ENCODE data around the gene TMEM204.
A peak's percentile ranks its signal among the peaks of the same experiment; 100 is the strongest.

The TMEM204 gene

DNA sequence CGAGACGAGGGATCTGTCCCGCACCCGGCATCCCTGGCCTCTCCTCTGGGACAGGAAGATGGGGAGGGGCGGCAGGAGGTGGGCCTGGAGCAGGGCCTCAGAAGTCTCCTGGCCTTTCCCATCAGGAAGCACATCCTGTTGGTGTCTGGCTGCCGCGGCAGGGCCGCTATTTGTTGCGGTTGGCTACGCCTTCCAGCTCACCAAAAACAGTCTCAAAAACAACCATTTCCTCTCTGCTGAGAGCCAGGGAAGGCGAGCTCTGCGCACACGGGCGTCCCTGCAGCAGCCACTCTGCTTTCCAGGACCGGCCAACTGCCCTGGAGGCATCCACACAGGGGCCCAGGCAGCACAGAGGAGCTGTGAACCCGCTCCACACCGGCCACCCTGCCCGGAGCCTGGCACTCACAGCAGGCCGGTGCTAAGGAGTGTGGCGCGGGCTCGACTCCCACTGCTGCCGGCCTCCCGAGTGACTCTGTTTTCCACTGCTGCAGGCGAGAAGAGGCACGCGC, at the start of gene TMEM204:
TSS of gene TMEM204 (plus strand) at position 224 of the 509 bp plus-strand sequence. CDS start 610 bp downstream, outside the sequence.
- peak; percentile 41 for DNase-seq

GRCh38 chr16:1485847-1486496, 47.5 kb upstream of the TMEM204 start:
- DNase-seq = no peak

DNA sequence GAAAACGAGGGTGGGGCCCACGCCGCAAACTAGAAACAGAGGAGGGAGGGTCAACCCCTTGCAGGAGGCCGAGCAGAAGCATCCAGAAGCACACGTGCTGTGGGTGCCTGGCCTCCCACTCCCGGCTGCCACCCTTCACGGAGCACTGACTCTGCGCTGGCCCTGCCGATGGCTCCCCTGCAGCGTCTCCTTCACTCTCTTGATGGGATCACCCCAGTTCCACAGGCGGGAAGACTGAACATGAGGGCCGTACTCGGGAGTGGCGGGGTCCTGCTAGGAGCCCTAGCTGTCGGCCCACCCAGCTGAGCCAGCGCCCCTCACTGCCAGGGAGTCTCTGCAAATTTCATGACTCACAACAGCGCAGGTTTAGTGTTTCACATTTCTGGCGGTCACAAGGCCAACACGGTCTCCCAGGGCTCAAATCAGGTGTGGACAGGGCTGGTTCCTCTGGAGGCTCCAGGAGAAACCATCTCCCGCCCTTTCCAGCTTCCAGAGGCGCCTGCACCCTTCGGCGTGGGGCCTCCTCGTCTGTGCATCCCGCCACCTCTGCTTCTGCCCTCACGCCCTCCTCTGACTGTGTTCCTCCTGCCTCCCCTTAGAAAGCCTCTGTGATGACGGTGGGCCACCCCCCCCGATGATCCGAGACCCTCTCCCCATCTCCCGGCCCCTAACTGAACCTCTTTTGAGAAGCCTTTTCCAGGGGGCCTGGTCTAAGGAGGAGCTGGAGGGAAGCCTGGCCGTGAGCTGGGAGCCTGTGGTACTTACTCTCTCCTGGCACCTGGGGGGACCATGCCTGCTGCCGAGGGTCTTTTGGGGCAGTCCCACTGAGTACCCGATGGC, 46.7 kb upstream of the TMEM204 start:
- no peak for DNase-seq

GRCh38 chr16:1487395-1488053, 45.9 kb upstream of the TMEM204 start:
- DNase-seq = no peak

GRCh38 chr16:1488054-1488601, 45.3 kb upstream of the TMEM204 start:
- DNase-seq = no peak

- DNase-seq = no peak
These were observed 44.8 kb upstream of the TMEM204 start, which contains the start of gene PTX4 for GRCh38 chr16:1488619-1489018. Gene PTX4, minus strand, starts transcription at chr16:1488944. Its CDS starts 35 bp downstream, at chr16:1488909.

DNA sequence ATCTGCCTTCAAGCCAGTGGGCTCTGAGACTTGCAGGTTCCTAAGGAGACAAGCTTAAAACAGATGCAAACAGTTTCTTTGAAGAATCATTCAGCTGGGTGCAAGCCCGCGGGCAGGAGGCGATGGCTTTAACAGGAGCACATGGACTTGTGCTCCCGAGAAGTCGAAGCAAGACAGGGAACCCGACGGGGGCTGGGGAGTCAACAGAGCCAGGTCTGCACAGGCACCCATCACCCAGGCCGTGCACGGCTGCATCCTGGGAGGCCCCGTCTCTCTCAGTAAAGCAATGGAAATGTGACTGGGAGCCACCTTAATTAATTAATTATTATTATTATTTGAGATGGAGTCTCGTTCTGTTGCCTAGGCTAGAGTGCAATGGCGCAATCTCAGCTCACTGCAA, 44.4 kb upstream of the TMEM204 start:
- no peak for DNase-seq

DNA sequence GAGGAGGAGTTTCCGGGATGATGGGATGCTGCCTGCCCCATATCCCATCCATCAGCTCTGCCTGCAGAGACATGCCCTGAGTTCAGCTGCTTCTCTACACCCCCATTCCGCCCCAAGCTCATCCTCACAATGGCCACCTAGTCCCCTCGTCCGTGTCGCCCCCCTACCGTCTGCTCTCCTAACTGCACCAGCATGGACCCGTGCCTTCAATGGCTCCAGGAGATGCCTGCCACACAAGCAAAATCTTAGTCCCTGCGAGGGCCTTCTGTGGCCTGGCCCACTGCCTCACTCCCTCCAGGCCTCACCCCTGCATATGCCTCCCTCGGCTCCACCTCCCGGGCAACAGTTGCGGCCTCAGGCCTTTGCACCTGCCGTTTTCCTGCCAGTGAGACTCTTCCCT, 42.1 kb upstream of the TMEM204 start:
- no peak for DNase-seq

DNA sequence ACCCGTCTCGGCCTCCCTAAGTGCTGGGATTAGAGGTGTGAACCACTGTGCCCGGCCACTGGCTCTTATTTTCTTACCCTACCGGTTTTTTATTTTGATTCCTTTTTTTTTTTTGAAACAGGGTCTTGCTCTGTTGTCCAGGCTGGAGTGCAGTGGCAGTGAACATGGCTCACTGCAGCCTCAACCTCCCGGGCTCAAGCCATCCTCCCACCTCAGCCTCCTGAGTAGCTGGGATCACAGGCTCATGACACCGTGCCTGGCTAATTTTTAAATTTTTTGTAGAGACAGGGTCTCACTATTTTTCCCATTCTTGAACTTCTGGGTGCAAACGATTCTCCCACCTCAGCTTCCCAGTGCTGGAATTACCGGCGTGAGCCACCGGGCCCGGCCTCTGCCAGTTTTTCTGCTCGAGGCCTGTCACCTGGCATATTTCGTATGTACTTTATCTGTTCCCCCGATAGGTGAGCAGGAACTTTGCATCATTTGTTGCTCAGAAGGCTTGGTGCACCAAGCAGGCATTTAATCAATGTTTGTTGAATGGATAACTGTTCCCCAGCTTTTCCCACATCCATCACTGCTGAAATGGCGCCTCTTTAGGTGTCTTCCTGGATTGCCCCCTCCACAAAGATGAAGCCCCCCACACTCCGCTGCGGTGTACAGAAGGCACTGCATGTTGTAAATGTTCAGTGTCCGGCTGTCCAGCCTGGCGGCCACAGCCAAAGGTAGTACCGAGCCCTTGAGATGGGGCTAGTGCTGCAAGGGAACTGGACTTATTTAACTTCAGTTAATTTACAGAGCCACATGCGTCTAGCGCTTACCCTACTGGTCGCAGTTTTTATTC, 41.2 kb upstream of the TMEM204 start:
- no peak for DNase-seq

DNA sequence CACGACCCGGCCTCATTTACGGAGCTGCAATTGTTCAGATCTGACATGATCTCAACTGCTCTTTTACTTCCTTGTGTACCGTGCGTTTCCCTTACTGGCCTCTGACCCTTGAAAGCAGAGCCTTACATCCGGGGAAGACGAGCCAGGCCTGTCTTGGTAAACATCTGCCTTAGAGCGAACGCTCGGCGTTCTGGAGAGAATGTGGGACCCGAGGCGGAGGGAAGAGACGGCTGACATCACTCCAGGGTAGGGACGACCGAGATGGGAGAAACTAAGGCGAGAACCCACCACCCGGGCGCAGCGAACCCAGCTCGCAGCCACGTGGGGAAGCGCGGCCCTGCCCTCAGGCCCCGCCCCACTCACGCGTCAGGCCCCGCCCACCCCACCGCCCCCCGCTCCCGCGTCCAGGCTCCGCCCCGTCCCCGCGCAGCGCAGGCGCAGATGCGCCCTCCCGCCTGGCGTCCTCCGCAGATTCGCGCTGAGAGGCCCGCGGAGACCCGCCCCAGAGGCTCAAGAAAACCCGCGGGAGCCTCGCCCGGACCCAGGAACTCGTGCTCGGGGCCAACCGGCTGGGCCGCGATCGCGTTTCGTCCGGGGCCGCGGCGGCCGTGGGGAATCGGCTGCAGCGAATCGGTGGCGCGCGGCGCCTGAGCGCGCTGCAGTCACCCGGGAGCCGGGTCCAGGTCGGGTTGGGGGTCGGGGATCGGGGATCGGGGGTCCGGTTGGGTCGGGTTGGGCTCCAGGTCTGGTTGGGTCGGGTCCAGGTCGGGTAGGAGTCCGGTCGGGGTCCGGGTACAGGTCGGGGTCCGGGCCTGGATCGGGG, 40.3 kb upstream of the TMEM204 start, which contains the start of gene TELO2:
TSS of gene TELO2 (plus strand) at position 438 of the 823 bp plus-strand sequence. CDS start 922 bp downstream, outside the sequence.
- peak; percentile 90 for DNase-seq

- DNase-seq = peak; percentile 55
These were observed 39.7 kb upstream of the TMEM204 start for GRCh38 chr16:1493746-1494094.

- DNase-seq = peak; percentile 62
These were observed 39.3 kb upstream of the TMEM204 start for GRCh38 chr16:1494129-1494640.

GRCh38 chr16:1494711-1495110, 38.8 kb upstream of the TMEM204 start:
- no peak for DNase-seq

DNA sequence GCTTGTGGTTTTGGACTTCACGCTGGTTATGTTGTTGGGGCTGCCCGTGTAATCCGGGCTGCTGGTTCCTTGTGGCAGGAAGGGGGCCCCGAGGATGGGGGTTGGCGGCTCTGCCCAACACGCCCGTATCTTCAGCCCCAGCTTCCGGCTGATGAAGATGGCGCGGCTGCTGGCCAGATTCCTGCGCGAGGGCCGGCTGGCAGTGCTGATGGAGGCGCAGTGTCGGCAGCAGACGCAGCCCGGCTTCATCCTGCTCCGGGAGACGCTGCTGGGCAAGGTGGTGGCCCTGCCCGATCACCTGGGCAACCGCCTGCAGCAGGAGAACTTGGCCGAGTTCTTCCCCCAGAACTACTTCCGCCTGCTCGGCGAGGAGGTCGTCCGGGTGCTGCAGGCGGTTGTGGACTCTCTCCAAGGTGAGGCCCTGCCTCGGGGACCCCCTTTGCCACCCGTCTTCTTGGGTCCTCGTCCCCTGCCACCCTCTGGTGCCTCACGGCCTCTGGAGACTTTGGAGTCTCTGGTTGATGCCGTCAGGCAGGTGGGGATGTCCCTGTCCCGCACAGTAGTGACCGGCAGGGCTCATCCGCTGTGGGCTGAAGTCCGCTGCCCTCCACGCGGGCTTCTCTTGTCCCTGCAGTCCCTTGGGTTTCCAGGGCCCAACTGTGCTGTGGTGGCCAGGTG, 38.1 kb upstream of the TMEM204 start:
- peak; percentile 38 for DNase-seq

GRCh38 chr16:1495889-1496262, 37.6 kb upstream of the TMEM204 start:
- DNase-seq = no peak

DNA sequence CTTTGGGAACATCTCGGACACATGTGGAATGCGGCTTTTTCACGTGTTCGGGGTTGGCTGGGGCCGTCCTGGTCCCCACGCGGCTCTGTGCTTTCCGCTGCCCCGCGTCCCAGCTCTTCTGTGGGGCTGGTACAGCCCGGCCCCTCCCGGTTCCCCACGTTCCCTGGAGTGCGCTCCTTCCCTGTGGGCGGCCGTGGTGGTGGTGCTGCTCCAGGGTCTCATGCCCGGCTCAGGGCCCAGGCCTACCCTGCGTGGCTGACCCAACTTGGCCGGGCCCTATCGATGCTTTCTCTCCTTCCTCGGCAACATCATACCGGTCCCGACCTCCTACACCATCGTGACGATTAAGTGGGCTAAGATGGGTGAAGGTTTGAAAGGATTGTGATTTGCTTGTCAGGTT, 37.0 kb upstream of the TMEM204 start:
- no peak for DNase-seq

GRCh38 chr16:1497014-1497598, 36.4 kb upstream of the TMEM204 start:
- DNase-seq = no peak

DNA sequence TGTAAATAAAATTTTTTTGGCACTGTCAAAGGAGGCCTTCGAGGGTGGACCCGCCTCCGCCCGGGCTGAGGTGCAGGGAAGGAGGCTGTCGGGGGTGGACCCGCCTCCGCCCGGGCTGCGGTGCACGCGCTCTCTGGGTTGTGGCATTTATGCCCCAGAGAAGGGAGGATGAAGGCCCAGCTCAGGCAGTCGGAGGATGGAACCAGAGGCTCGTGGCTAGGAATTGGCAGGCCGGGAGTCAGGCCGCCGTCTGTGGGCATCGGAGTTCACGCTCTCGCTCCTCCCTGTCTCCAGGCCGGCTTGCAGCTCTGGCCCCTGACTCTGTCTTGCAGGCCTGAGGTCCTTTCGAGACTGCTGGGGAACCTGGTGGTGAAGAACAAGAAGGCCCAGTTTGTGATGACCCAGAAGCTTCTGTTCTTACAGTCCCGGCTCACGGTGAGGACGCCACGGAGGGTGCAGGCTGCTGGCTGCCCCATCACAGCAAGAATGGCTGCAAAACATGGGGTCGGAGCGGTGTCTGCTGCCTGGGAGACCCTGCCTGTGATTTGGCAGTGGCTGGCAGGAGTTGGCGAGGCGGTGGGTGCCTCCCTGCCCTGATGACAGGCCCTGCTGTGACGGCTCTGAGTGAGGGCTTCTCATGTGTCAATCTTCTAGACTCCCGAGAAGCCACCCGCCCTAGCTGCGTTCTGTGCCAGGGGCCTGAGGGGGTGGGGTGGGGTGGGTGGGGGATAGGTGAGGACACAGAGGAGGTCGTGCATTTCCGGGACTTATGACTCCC, 34.4 kb upstream of the TMEM204 start:
- no peak for DNase-seq
